D341Med (cell line): ENCODE data around the gene SLC41A3.
"Not testable (repeated sequence)": the region's sequence is repeated elsewhere in the genome, so short reads cannot be mapped to it uniquely, and the experiment has no call there.

Experiments used
- DNase-seq: peaks from one replicate; pipeline ENCODE4 v3.0.0; 2012; ENCODE audit warnings: low spot score

The SLC41A3 gene

DNA sequence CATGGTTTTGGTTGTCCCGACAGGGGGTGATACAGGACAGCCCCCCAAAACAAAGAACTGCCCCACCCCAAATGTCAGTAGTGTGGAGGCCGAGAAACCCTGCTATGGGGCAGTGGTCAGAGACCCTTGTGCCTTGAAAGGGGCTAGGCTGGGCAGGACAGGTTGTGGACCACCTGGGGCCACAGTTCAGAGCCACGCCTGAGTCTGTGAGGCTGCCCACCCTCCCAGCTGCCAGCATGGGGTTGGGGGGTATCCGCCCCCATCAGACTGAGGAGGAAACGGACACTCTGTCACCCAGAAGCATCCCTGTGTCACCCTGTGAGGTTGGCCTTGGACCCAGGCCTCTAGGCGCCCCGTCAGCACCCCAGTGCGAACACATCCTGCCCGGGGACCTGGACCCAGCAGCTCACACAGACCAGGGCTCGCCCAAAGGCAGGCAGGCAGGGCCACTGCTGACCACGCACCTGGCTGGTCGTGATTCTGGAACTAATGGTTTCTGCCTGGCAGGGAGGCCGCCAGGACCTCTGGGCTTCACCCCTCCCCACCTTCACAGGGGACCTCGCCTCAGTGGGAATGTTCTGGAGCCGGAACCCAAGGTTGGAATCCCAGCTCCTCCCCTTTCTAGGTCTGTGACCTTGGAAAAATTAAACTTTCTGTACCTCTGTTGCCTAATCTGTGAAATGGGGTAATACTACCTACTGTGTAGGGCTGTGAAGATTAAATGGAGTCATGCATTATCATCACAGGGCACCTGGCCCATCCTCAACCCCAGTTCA is 1.4 kb downstream of the SLC41A3 start:
- DNase-seq: peak; percentile 30

- peak; percentile 76 for DNase-seq
Measured at GRCh38 chr3:126081618-126082361, 2.1 kb downstream of the SLC41A3 start.

- DNase-seq: no peak
Measured at GRCh38 chr3:126080970-126081369, 3.0 kb downstream of the SLC41A3 start.

DNA sequence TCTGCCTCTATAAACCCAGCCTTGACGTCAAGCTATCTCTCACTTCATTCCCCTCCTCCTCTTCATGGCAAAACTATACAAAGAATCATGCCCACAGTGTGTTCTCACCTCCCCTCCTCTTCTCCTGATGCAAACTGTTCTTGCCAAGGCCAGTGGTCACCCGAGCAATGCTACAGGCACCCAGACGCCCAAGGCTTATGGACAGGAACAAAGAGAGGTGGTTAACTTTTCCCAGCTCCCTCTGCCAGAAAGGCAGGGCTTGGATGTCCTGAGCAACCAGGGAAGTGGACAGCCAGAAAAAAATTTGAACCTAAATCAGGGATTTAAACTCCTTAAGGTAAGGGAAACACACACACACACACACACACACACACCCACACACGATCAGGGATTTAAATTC is 5.1 kb downstream of the SLC41A3 start:
- DNase-seq: no peak

DNA sequence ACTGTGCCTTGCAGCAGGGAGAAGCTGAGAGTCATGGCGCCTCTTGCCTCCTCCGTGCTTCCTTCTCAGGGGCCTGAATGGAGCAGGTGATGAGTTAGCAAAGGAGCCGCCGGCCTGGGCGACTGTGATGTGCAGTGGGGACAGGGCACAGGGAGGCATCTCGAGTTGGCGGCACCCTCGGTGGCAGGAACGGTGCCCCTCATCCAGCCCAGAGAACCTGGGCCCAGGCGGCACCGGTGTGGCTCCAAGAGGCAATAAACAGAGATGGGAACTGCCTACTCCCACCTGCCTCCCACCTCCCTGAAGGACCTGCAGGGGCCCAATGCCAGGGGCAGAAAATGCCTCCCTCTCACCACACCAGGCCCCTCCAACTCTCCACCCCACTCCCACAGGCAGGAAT is 6.2 kb downstream of the SLC41A3 start:
- DNase-seq: peak; percentile 6

DNA sequence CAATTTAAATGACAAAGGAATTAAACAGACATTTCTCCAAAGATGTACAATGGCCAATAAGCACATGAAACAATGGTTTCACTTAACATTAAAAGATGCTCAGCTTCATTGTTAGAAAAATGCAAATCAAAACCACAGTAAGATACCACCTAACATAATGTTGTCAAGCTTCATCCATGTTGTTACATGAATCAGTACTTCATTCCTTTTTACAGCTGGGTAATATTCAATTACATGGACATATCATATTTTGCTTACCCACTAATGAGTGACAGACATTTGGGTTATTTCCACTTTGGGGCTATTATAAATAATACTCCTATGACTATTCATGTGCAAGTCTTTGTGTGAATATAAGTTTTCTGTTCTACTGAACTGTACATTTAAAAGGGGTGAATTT is 7.8 kb downstream of the SLC41A3 start:
- DNase-seq: no peak

- DNase-seq: peak; percentile 6
Measured at GRCh38 chr3:126070146-126070545, 13.8 kb downstream of the SLC41A3 start.

- DNase-seq: no peak
Measured at GRCh38 chr3:126067959-126068358, 16.0 kb downstream of the SLC41A3 start.

DNA sequence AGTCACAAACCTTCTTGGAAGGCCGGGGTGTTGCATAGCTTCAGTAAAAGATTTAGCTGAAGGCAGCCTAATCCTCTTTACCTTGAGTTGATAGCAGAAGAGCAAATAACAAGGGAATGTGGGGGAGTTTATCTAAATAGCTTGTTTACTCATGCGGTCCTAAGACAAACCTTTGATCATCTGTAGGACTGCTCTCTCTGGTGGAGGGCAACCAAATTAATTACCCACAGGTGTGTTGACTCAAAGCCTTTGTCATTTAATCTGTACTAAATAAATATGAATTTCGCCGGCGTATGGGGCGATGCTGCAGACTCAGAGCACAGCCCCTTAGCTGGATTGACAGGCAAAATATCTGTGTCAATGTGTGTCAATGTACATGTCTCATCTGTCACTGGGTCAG is 17.2 kb downstream of the SLC41A3 start:
- DNase-seq: not testable (repeated sequence)

- no peak for DNase-seq
Measured at GRCh38 chr3:126065876-126066275, 18.0 kb downstream of the SLC41A3 start.

DNA sequence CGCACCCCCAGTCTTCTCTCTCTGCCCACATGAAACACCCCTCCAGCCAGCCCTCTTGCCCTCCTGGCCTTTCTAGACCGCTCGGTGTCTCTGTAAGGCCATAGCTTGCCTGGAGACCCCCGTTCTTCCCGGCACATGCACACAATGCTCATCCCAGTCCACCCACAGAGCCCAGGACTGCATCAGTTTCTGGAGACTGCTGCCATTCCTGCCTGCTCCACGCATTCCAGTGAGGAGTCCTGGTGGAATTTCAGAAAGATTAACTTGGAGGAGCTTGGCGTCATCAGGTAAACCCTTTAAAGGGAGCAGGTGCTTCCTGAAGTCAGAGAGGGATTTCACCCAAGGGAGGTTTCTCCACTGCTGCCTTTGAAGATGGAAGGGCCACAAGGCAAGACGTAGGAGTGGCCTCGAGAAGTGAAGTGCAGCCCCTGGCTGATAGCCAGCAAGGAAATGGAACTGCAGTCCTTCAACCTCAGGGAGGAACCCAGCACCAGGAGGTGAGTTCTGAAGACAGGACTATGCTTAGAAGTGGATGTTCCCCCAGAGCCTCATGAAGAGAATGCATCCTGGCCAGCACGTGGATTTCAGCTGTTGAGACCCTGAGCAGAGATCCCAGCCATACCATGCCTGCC is 19.2 kb downstream of the SLC41A3 start:
- no peak for DNase-seq

- DNase-seq: no peak
Measured at GRCh38 chr3:126063358-126063965, 20.5 kb downstream of the SLC41A3 start.

DNA sequence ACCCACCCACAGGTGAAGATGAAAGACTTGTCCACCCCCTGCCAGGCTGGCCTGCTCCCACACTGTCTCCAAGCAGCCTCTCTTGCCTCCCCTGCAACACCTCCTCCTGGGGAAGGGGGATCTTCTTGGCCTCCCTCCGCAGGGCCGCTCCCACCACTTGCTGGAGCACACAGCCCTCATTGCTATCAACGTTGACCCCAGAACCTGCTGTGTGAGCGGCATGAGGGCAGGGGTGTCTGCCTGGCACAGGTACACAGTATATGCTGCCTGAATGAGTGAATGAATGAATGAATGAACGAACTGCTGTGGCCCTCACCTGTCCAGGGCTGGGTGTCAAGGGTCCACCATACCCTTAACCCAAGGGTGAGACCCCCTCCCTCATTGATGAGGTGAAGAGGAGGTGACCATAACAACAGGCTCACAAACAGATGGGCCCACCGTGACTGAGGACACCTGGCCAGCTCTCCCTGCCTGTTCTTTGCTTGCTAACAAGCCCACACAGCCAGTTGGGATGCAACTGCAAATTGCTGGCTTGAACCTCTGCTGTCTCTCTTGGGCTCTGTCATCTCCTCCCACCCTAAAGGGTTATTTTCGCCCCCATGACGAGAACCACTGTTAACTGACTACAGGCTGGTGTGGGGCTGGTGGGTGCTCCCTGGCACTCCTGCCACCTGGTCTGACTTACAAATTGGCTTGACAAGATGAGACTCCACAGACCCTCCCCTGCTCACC is 22.5 kb downstream of the SLC41A3 start:
- peak; percentile 10 for DNase-seq

DNA sequence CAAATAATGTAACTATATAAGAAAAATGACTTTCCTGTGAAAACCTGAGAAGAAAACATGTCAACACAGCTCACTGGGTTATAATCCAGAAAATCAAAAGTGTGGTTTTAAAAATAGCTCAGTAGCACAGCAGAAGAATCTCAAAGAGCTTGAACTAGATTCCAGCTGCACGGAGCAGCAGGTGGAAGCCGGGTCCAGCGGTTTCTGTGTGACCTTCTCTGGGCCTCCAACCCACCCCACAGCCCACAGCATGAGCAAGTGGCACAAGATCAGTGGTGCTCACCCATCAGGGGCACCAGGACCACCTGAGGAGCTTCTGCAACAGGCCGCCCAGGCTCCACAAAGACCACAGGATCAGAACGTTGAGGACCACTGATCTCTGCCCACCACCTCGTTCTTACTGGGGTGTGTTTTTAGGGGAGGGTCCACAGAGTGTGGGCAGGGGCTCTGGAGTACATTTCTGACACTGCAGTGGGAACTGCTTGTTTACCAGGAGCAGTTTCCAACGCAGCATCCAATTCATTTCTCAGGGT is 23.2 kb downstream of the SLC41A3 start:
- DNase-seq: peak; percentile 7

DNA sequence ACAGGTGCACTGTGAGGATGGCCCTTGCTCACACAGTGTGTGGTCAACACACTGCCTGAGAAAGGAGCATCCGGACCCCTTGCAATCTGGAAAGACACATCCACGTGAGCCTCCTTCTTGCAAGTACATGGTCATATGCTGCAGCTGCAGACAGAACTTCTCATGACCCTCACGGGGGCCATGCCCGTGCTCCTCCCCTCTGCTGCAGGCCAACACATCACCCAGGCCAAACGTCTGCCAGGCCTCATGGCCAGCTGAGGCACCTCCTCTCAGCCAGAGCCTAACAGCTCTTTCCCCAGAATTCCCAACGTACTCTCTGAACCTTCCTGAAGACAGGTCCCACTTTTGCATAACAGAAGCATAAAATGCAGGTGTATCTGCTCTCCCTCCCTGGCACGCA is 25.3 kb downstream of the SLC41A3 start:
- DNase-seq: peak; percentile 10

DNA sequence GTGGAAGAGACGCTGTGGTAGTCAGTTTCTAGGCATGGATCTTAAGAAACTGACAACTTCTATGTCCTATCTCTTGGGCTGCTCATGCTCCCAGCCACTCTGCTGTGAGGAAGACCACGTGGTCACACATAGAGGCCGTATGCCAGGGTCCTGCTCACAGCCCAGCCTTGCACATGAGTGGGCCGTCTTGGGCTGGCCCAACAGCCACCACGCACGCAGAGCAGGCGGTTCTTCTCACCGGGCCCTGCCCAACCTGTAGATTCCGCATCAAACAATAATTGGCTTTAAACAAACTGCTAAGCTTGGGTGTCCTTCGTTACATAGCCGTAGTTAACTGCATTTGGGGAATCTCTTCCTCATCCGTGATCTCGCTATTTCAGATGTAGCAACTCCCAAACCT is 26.0 kb downstream of the SLC41A3 start:
- peak; percentile 9 for DNase-seq

DNA sequence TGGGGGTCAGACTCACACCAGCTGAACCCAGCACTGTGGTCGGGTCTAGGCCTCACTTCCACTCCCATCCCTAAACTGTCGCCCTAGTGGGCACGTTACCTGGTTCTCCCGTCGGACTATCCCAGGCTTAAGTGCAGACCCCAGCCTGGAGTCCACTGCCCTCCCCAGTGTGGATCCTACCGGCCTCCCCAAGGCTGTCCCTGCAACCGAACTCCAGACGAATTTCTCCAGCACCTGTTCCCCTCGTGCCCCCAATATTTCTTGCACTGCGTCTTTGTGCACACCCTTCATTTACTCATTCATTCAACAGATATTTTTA is 26.5 kb downstream of the SLC41A3 start:
- DNase-seq: peak; percentile 15

- DNase-seq: peak; percentile 10
Measured at GRCh38 chr3:126056681-126057500, 27.0 kb downstream of the SLC41A3 start.

DNA sequence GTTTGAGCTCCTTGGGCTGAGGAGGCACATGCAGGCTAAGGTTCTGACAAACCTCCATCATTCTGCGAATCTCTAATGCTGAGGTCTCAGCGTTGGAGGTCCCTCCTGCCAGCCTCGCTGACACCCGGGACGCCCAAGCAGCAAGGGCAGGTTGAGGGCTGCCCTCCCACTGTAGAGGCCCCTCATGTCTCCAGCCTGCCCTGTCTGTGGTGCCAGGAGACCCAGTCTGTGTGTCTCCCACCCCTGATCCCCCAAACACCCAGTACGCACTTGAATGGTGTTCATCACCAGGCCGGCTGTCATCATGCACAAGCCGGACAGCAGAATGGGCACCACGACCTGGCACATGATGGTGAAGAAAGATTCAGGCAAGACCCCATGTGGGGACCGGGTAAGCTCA is 27.8 kb downstream of the SLC41A3 start:
- DNase-seq: peak; percentile 8

- no peak for DNase-seq
Measured at GRCh38 chr3:126054870-126055269, 29.1 kb downstream of the SLC41A3 start.
